Activated CD8-positive, alpha-beta memory T cell treated with anti-CD3 and anti-CD28 coated beads, Interleukin-2, amount 50 U/mL, for 24 hours (primary cell): ENCODE measurements around the gene STIM1.

ENCODE experiments used
- DNase-seq: peaks from one replicate; pipeline ENCODE4 v3.0.0-alpha.2; 2020; ENCODE audit errors: extremely low read depth

Gene STIM1

DNA sequence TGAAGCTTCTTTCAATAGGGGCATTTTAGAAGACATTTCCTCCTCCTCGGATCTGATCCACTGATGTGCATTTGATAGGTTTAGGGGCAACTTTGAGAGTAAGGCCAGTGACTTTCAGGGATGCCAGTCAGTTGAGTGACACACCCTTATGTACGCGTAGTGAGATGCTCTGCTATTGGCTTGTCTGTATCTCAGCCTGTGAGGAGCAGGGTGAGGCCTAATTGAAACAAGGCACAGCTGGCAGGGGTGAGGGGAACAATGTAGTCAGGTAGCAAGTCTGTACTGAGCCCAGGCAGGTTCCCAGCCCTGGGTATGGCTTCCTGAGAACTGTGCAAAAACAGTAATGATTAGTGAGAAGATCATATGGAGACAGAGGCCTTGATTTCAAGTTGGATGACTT is 61.5 kb downstream of the STIM1 start:
- DNase-seq = no peak

GRCh38 chr11:3920148-3920852 is 64.8 kb downstream of the STIM1 start:
- DNase-seq = peak; percentile 63

GRCh38 chr11:3922056-3922455 is 66.6 kb downstream of the STIM1 start:
- no peak for DNase-seq

DNA sequence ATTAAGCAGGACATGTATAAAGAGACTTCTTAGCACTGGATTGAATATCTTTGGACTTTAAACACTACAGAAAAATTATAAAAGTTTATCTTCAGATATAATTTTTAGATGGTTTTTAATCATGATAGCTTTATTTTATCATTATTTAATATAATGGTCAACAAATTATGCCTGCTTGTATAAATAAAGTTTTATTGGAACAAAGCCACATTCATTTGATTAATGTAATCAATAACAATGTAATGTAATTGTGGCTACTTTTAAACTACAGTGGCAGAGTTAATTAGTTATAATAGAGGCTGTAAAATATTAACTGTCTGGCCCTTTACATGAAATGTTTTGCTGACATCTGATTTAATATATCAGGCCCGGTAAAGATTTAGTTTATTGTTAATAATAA is 70.0 kb downstream of the STIM1 start:
- DNase-seq = no peak

DNA sequence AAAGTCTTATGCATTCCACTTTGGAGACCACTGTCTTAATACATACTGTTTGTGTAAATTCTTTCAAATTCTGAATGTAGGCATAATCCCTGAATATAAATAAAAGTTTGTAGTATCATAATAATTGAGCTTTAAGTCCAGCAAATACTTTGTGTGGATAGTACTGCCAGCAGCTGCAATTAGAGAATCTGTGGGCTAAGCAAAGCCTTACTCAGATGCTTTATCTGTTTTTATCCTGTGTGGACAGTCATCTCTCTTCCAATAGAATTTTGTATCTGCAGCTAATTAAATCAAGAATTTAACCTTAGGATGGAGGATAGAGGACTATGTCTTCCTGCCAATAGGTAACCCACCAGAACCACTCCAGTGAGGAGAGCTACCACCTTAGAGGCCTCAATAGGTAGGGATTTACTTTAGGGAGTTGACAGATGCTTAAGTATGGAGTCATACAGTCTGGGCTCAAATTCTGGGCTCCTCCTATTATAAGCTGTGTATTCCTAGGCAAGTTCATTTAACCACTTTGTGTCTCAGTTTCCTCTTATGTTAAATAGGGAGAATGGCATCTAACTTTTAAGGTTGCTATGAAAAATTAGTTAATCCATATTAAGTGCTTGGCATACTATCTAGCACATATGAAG is 71.1 kb downstream of the STIM1 start:
- no peak for DNase-seq

DNA sequence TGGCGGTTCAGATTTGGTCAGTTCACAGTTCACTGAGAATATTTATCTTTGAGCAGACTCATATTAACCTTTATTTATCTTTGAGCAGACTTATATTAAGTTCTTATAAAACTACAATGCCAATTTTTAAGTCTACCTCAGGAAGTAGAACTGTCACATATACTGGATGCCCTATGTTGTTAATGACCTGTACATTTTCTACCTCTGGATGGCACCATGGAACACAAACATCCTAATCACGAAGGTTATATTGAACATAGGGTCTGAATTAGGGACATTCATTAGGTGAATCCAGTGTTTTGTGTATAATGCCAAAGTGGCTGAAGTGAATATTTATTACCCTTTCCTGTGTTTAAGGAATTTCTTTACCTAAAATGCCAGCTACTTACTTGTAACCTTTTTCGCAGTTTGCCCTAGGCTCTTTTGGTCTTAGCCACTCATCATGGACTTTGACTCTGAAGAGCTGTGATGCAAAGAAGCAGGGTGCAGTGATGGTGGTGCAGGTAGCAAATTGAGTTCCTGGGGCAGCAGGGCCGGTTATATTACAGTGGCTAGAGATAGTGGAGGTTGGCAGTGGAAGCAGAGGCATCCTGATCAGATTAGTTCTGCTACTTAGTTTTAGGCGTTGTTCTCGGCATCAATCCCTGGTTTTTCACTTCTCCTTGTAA is 71.8 kb downstream of the STIM1 start:
- no peak for DNase-seq

DNA sequence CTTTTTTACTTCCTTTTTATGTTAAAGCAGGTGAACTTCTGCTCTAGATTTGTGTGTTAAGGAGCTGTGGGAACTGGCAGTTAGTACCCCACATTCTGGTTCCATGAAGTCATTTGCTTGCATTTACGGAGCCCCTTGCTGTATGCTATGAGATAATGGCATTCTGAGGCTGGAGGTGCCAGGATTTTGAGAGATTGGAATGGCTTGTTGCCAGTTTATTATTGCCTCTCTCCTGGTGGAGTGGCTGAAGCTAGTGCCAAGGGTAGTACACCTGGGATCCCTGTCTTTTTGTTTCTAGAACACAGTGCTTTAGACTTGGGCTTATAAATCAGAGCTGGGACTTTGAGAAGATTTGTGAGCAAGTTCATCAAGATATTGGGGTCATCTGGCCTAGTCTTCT is 73.8 kb downstream of the STIM1 start:
- no peak for DNase-seq

- no peak for DNase-seq
Measured at GRCh38 chr11:3929649-3930048, 74.2 kb downstream of the STIM1 start.

GRCh38 chr11:3932698-3933097 is 77.2 kb downstream of the STIM1 start:
- no peak for DNase-seq

DNA sequence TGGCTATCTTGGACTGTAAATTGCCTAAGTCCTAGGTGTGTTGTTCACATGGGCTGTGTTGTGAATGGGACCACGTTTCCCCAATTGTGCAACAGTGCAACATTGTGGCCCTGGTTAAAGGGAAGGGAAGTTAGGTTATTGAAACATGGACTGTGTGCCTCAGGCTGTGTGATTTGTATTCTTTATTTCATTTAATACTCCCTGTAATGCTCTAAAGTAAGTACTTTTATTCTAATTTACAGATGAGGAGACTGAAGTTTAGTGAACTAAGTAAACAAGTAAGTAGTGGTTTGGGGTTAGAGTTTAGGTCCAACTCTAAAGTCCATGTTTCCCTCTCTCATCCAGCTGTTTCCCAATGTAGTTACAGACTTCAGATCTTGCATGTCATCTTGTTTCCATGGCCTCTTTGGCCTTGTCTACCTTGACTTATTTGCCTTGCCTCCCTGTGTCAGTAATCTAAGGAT is 77.7 kb downstream of the STIM1 start:
- DNase-seq = no peak

- DNase-seq = no peak
Measured at GRCh38 chr11:3934658-3935057, 79.2 kb downstream of the STIM1 start.

- no peak for DNase-seq
Measured at GRCh38 chr11:3936517-3936916, 81.1 kb downstream of the STIM1 start.

- DNase-seq = no peak
Measured at GRCh38 chr11:3939211-3939610, 83.7 kb downstream of the STIM1 start.

GRCh38 chr11:3939651-3940190 is 84.3 kb downstream of the STIM1 start:
- no peak for DNase-seq

DNA sequence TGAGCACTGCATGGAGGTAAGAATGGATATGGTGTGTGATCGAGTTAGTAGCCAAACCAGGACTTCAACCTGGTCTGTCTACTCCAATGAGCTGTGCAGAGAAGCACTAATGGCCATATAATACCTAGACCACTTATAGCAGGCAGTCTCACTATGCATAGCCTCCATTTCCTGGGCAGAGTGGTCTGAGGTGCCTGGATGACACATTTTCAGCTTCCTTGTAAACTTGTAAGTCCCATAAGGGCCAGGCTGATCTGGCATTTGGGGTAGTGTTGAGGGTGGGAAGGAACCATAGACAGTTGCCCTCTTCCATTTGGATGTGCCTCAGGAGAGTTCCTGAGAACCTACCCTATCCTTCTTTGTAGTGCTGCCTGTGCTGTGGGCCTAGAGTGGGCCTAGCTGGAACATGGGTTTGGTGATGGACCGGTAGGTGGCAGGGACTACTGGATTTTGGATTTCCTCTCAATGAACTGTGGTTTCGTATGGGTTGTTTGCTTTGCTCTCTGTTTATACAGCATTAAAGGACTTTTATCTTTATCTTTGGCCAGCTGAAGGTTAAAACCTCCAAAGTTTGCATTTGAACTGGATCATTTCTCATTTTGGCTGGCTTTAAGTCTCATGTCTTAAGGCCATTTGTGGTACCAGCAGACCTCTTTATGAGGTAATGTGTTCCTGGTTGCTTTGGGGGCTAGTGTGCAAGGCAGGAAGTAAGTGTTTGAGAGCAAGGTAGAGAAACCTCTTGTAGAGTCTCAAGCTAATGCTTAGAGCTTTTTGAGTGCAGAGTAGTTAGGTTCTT is 86.9 kb downstream of the STIM1 start:
- no peak for DNase-seq

DNA sequence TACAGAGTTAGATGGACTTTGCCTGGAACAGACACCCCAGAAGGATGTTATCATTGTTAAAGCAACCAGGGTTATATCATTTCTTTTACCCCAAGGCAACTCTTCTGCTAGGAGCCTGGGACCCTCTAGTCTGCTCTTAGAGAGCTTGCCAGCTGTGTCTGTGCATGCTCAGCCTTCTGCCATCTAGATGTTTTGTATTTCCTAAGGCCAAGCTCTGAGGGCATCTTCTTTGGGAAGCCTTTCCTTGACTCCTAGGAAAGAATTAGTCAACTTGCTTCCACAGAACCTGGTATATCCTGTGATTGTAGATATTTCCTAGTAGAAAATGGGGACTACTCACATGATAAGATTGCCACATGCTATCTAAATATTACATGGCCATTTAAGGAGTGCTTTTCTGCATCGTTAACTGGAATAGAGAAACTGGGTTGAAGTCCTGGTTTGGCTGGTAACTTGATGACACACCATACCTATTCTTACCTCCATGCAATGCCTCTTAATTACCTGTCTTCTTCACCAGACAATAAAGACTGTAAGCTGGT is 87.6 kb downstream of the STIM1 start:
- DNase-seq = no peak

- no peak for DNase-seq
Measured at GRCh38 chr11:3944198-3944597, 88.7 kb downstream of the STIM1 start.

- DNase-seq = no peak
Measured at GRCh38 chr11:3946455-3947017, 91.1 kb downstream of the STIM1 start.

- DNase-seq = peak; percentile 21
Measured at GRCh38 chr11:3947061-3947460, 91.6 kb downstream of the STIM1 start.

GRCh38 chr11:3949125-3949524 is 93.7 kb downstream of the STIM1 start:
- DNase-seq = no peak

- no peak for DNase-seq
Measured at GRCh38 chr11:3950996-3951660, 95.7 kb downstream of the STIM1 start.
